GM19193 (cell line): ENCODE measurements around the gene SGK1.

ENCODE experiments used
- POLR2A ChIP-seq: IDR thresholded peaks from 4 replicates; pipeline ENCODE4 v1.6.1; 2011; ENCODE audit not compliant: insufficient read depth, insufficient read length; ENCODE audit errors: extremely low read depth

SGK1 gene

GRCh38 chr6:134287859-134288537 lies 29.9 kb downstream of the SGK1 start:
- TF ChIP-seq POLR2A: no peak

GRCh38 chr6:134282816-134283215 lies 35.1 kb downstream of the SGK1 start:
- TF ChIP-seq POLR2A: no peak

GRCh38 chr6:134281388-134281787 lies 36.5 kb downstream of the SGK1 start:
- no peak for TF ChIP-seq POLR2A

GRCh38 chr6:134278000-134278399 lies 39.9 kb downstream of the SGK1 start:
- TF ChIP-seq POLR2A: no peak

GRCh38 chr6:134272374-134272773 lies 45.5 kb downstream of the SGK1 start:
- TF ChIP-seq POLR2A: no peak

GRCh38 chr6:134267917-134268361 lies 50.0 kb downstream of the SGK1 start:
- TF ChIP-seq POLR2A: no peak

GRCh38 chr6:134266776-134267175 lies 51.1 kb downstream of the SGK1 start:
- TF ChIP-seq POLR2A: no peak

GRCh38 chr6:134261766-134262165 lies 56.1 kb downstream of the SGK1 start:
- TF ChIP-seq POLR2A: no peak

GRCh38 chr6:134258849-134259306 lies 59.0 kb downstream of the SGK1 start:
- no peak for TF ChIP-seq POLR2A

GRCh38 chr6:134257516-134257915 lies 60.4 kb downstream of the SGK1 start:
- TF ChIP-seq POLR2A: no peak

- TF ChIP-seq POLR2A: no peak
Observed at GRCh38 chr6:134256862-134257261, 61.0 kb downstream of the SGK1 start.

GRCh38 chr6:134254118-134254517 lies 63.8 kb downstream of the SGK1 start:
- TF ChIP-seq POLR2A: no peak

GRCh38 chr6:134253681-134254080 lies 64.2 kb downstream of the SGK1 start:
- TF ChIP-seq POLR2A: no peak

- no peak for TF ChIP-seq POLR2A
Observed at GRCh38 chr6:134251320-134251719, 66.6 kb downstream of the SGK1 start.

GRCh38 chr6:134250776-134251175 lies 67.1 kb downstream of the SGK1 start:
- no peak for TF ChIP-seq POLR2A

GRCh38 chr6:134249759-134250602 lies 67.9 kb downstream of the SGK1 start:
- TF ChIP-seq POLR2A: no peak

GRCh38 chr6:134249239-134249758 lies 68.6 kb downstream of the SGK1 start:
- TF ChIP-seq POLR2A: no peak
